Left ventricle myocardium inferior (tissue), 1 donor: ENCODE data around the gene HOXD8. TPM values are rescaled to one million over a fixed set of nuclear protein-coding genes. Genes with fewer than 3 reads are reported as not detected.

Source experiments
- DNase-seq: peaks from one replicate; pipeline ENCODE4 v3.0.0-alpha.2; 2020
- H3K27ac ChIP-seq: fragments of 200-600 bp; replicated peaks from 2 replicates; pipeline ENCODE4 v1.8.0; 2021
- H3K27me3 ChIP-seq: fragments of 200-600 bp; 2 replicates; pipeline ENCODE4 v1.8.0; 2021; ENCODE audit warnings: low read depth
- H3K36me3 ChIP-seq: fragments of 200-600 bp; 2 replicates; pipeline ENCODE4 v1.8.0; 2021
- H3K4me1 ChIP-seq: fragments of 200-600 bp; 2 replicates; pipeline ENCODE4 v1.8.0; 2021
- H3K4me3 ChIP-seq: fragments of 200-600 bp; 2 replicates; pipeline ENCODE4 v1.8.0; 2021; ENCODE audit warnings: mild to moderate bottlenecking, moderate library complexity
- H3K9me3 ChIP-seq: fragments of 200-600 bp; replicated peaks from 2 replicates; pipeline ENCODE4 v1.8.0; 2021
- CTCF ChIP-seq: fragments of 200-600 bp; IDR thresholded peaks from 2 replicates; pipeline ENCODE4 v1.8.0; 2021; ENCODE audit warnings: antibody characterized with exemption, mild to moderate bottlenecking, borderline replicate concordance
- intact Hi-C: fragments of 100-400 bp; cut with micrococcal nuclease; formaldehyde crosslinking; loops from one replicate; pipeline ENCODE4 v1.11.0; 2022
- total RNA-seq: library from RNA; stranded (reverse); fragmentation: NEBNext Ultra II Directional; extraction: Animal tissue kit (Norgen Biotek cat#: 25700); gene quantifications from one replicate; pipeline ENCODE4 v1.2.1, GENCODE V29; 2021
- donor health status: DM: no; HTN: yes; CAD: no; lungs with severe emphysema.

The HOXD8 gene
- total RNA-seq, 1 donor from 2014 or later = 0.14 TPM

GRCh38 chr2:176169181-176169580, 39.7 kb downstream of the HOXD8 start:
- Histone ChIP-seq H3K4me3 (no peak overlapping the region), H3K36me3 (no peaks in the 10 kb centered on the region), H3K27me3 (peaks cover 100% of the 10 kb centered on the region), H3K27ac (no peak overlapping the region), H3K4me1 (peaks cover 21% of the 10 kb centered on the region), H3K9me3 (no peaks in the 10 kb centered on the region)
- intact Hi-C loops = no loop called here
- DNase-seq = no peak
- no peak for TF ChIP-seq CTCF

- peaks cover 100% of the 10 kb centered on the region for H3K27me3 ChIP-seq
- intact Hi-C loops = no loop called here
- TF ChIP-seq CTCF = no peak
Measured at GRCh38 chr2:176169711-176170110, 40.2 kb downstream of the HOXD8 start.

GRCh38 chr2:176170602-176171305, 41.2 kb downstream of the HOXD8 start:
- DNase-seq = no peak
- H3K4me1 ChIP-seq = peaks cover 20% of the 10 kb centered on the region
- H3K9me3 ChIP-seq = no peaks in the 10 kb centered on the region
- peaks cover 100% of the 10 kb centered on the region for H3K27me3 ChIP-seq
- H3K4me3 ChIP-seq = no peak overlapping the region
- no peak overlapping the region for H3K27ac ChIP-seq
- intact Hi-C loops = no loop called here
- no peak for TF ChIP-seq CTCF
- H3K36me3 ChIP-seq = no peaks in the 10 kb centered on the region

More at GRCh38 chr2:176169711-176170110, 40.2 kb downstream of the HOXD8 start:
- Histone ChIP-seq H3K9me3 (no peaks in the 10 kb centered on the region), H3K36me3 (no peaks in the 10 kb centered on the region), H3K4me1 (peaks cover 22% of the 10 kb centered on the region), H3K4me3 (no peak overlapping the region), H3K27ac (no peak overlapping the region)
- no peak for DNase-seq

- H3K4me3 ChIP-seq = peak overlapping the region; percentile 10
- H3K27ac ChIP-seq = no peak overlapping the region
- peaks cover 100% of the 10 kb centered on the region for H3K27me3 ChIP-seq
- H3K4me1 ChIP-seq = peaks cover 20% of the 10 kb centered on the region
- no peak for TF ChIP-seq CTCF
- no peaks in the 10 kb centered on the region for H3K9me3 ChIP-seq
- DNase-seq = no peak
- intact Hi-C loops = no loop called here
- no peaks in the 10 kb centered on the region for H3K36me3 ChIP-seq
Measured at GRCh38 chr2:176171351-176172006, 42.0 kb downstream of the HOXD8 start.

GRCh38 chr2:176172007-176172894, 42.7 kb downstream of the HOXD8 start:
- Histone ChIP-seq H3K4me3 (peak overlapping the region; percentile 10), H3K36me3 (no peaks in the 10 kb centered on the region), H3K4me1 (peaks cover 20% of the 10 kb centered on the region), H3K9me3 (no peaks in the 10 kb centered on the region), H3K27me3 (peaks cover 100% of the 10 kb centered on the region), H3K27ac (no peak overlapping the region)
- TF ChIP-seq CTCF = no peak
- no peak for DNase-seq
- intact Hi-C loops = no loop called here
